Stimulated activated CD8-positive, alpha-beta memory T cell treated with anti-CD3 and anti-CD28 coated beads, Interleukin-15, amount 100 ng/mL, for 48 hours (primary cell): ENCODE results near the gene UBAP1L.
"Not testable (repeated sequence)": the region's sequence is repeated elsewhere in the genome, so short reads cannot be mapped to it uniquely, and the experiment has no call there.

ENCODE experiments used
- DNase-seq, 2 donors: peaks; one replicate each; pipeline ENCODE4 v3.0.0-alpha.2; 2020; ENCODE audit warnings: low read depth in 2 of 2

The UBAP1L gene

DNA sequence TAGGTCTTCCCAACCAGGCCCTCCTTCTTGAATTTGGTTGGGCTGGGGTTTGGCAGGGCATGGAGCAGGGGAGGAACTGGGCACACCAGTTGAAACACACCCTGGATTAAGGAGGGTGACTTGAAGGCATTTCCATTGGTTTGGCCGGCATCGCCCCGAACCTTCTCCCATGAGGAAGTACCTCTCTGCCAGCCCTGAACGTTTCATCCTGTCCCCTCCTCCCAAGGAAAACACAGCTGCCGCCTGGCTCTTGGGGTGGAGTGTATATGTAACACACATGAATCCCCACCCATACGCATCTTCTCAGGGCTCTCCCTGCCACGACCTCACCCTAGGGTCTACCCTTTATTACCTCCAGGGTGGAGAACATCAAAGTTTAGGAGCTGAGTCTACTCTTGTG is 14.6 kb downstream of the UBAP1L start:
- no peak for DNase-seq

DNA sequence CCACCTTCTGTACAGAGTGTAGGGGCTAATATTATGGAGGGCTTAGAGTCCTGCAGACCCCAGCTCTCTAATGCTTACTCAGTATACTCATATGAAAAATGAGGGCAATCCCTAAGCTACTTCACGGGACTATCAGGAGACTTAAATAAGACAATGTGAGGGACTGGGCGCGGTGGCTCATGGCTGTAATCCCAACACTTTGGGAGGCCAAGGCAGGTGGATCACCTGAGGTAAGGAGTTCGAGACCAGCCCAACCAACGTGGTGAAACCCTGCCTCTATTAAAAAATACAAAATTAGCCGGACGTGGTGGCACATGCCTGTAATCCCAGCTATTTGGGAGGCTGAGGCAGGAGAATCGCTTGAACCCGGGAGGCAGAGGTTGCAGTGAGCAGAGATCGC is 15.2 kb downstream of the UBAP1L start:
- DNase-seq = not testable (repeated sequence)

DNA sequence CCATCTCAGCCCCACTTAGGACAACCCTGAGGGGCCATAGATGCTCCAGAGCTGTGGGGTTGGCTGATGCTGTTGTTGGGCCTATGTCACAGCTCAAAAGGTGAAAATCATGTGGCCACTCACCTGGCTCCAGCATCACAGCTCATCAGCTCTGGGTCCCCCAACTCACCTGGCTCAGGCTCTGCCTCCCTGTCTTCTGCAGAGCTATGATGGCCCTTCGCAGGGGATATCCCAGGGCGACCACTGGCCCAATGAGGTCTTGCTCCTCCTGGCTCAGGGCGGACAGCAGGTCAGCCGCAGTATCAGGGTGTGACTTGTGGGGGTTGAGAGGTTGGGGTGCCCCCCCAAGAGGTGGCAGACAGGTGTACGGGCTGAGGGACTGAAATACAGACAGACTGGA is 15.7 kb downstream of the UBAP1L start:
- no peak for DNase-seq

DNA sequence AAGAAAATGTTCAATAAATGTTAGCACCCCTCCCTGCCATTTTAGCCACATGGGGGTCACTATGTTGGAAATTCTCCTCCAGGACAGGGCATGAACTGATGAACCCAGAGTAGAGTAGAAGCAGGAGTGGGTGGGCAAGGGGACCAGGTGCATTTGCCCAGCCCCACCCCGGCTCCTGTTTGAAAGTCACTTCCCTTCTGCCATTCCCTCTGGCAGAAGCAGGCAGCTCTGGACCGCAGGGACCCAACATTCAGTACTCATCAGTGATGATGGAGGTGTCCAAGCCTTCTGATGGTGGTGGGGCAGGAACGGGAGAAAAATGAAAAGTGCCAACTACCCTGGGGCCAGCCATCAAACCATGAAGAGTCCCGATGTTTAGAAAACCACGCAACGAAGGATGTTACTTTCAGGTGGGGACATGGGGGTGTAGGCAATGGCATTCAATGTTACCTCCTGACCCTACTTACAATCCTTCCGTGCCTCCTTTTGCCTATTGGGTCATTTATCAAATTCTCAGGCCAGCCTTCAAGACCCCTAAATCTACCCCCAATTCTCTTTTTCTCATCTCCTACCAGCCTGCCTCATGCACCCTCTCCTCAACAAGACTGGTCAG is 17.2 kb downstream of the UBAP1L start:
- DNase-seq = no peak

DNA sequence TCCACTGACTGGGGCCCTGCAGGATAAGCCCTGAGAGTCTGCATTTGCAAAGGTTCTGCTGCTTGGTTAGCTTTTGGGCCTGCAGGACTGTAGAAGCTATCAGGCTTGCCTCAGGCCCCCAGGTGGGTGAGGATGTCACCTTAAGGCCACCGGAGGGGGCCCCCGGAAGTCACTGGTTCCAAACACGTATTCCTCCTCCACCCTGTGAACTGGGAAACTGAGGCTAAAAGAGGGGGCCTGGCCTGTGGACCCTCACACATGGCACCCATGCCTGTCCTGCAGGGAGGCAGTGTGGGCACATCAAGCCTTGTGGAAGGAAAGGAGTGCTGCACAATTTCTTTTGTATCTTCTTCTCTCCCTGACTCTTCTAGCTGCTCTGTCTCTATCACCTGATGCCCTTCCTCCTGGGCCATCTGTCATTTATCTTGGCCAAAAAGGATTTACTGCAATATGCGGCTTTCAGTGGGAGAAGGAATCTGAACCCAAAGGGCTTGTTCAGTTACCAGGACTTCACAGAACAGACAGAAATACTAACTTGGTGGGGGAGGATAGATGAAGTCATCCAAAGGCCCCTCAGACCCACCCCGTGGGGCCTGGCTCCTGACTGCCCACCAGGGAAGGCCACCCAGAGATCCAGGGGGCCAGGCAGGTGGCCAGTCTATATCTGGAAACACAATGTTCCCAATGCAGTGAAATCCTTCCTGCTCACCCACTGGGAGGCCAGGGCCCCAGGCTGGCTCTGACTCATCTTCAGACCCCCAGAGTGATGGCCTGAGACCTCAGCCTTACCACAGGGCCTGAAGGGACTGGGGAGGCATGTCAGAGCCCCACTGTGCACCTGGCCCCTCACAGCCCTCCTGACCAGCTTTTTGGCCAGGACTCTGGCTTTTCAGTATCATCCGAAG is 18.3 kb downstream of the UBAP1L start:
- DNase-seq = no peak

DNA sequence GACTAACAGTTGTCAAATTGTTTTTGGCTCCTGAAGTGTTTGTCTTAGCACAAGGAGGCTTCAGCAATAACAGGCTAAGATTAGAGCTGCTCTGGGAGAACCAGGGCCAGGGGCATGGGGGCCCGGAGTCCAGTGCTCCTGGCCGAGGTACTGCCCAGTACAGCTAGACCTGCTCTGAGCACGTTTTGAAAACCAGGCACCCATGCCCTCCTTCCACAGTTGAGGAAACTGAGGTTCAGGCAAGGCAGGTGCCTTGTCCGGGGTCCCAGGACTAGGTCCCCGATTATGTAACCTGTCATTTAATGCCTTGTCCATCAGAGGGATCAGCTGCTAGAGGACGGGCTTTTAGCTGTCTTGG is 19.3 kb downstream of the UBAP1L start:
- DNase-seq = no peak

DNA sequence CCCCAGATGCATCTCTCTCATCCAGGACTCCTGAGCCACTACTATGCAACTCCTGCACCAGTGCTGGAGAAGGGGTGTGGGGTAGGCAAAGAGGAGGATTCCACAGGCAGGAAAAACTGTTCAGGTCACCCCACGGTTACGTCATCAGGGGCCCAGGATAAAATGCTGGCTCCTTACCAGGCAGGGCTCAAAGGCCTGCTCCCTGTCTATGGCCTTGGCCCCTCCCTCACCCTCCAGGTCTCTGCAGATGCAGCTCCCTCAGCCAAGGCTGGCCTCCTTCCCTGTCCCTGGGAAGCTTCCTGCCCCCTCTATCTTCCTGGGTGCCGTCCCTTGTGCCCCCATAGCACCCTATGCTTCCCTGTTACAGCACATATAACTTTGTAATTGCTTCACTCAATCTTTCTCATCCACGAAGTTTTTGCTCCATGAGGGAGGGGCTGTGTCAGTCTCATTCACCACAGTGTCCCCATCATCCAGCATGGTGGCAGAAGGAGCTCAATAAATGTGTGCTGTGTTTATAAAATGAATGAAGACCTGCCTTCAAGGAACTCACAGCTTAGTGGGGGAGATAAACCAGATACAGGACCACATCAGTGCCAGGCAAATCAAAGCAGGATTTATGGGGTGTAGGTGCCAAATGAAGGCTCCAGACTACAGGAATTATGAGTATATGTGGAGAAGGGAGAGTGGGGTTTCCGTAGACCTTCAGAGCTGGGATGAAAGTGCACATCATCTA is 19.8 kb downstream of the UBAP1L start:
- no peak for DNase-seq

DNA sequence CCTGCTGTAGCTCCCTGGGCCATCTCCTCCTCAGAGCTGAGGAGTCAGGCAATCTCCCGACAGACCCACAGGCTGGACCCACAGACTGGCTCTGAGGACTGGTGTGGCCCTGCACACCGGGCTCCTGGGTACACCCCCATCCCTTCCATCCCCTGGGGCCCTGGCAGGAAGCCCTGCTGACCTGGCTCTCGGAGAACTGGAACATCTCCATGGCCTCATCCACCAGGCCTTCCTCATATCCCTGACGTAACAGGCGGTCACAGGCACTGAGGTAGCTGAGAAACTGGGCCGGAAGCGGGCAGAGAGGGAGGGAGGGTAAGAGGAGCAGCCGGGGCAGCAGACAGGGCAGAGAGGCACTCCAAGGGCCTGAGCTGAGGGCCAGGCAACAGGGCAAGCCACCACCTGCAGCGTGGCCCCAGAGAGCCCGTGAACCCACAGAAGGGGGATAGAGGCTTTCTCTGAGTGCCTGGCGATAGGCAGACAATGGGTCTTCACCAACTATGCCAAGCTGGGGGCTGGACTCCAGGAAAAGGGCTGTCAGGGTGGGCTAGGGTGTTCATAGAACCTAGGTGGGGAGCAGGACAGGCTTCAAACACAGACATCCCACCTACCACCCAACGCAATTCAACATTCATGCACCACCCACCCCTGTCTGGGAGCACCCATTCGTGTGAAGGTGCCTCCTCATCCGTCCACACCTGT is 20.6 kb downstream of the UBAP1L start:
- DNase-seq = no peak

DNA sequence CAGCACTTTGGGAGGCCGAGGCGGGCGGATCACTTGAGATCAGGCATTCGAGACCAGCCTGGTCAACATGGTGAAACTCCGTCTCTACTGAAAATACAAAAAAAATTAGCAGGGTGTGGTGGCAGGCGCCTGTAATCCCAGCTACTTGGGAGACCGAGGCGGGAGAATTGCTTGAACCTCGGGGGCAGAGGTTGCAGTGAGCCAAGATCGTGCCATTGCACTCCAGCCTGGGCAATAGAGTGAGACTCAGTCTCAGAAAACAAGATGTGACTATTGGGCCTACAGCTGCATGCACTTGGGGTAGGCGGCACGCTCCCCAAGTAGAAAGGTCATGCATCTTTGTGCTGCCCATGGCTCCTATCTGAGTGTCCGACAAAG is 21.2 kb downstream of the UBAP1L start:
- not testable (repeated sequence) for DNase-seq

DNA sequence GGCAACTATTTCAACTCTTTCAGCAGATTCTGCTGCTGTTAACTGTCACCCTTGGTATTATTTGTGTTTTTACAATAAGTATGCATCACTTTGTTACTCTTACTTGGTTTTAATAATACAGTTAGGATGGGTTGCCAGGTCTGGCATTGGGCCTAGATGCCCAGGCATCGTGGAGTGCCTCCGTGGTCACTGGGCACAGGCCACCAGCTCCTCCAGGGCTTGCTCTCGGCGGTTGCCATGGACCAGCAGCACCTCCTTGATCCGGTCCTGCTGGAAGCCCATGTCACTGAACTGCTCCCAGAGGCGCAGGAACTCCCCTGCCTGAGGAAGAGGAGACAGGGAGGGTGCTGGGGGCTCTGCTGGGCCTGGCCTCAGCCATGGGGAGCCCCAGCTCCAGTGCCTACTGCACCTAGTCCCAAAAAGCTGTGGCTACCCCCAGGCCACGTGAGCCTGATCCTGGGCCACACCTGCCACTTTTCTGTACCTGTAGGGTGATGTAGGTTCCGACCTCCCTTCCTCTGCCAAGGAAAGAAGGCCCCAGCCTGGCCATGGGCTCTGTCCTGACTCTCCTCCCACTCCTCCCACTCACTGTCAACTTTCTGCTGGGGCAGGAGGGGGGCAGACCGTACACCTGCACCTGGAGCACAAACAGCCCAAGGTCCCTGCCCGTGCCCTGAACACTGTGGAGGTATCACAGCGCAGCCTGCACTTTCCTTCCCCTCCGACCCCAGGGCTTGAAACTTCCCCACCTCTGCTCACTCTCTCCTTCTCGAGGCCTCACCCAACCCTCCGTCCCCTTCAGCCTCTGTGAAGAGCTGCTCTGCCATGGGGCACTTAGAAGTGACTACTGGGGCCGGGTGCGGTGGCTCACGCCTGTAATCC is 21.8 kb downstream of the UBAP1L start:
- no peak for DNase-seq

DNA sequence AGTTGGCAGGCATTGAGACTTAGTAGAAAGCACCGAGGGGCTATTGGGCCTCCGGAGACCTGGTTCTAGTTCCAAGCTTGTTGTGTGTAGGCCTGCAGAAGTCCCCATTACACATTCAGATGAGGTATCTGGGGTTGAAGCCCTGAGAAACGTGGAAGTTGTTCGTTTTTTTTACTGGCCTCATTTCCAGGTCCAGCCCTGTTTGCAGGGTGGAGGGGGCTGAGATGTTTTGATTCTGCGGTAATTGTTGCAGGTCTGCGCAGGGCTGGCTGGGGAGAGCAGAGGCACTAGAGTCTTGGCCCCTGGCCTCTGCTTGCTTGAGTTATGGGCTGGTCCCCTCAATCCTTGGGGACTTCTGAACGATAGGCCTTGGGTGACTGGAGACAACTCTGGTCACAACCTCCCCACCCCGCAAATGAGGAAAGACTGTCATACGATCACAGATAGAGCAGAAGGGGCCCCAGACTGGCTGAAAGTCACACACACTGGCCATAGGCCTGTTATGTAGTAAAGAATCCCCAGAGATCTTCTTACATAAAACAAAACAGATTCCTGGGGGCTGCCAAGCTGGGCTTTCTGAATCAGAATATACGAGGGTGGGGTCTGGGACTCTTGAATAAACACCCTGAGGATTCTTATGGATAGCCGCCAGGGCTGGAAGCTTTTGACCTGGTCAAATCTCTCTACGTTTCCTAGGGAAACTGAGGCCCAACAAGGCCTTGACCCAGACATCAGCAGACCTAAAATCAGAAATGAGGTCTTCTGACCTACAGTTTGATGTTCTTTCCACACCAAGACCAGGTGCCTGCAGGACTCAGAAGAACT is 22.8 kb downstream of the UBAP1L start:
- no peak for DNase-seq

DNA sequence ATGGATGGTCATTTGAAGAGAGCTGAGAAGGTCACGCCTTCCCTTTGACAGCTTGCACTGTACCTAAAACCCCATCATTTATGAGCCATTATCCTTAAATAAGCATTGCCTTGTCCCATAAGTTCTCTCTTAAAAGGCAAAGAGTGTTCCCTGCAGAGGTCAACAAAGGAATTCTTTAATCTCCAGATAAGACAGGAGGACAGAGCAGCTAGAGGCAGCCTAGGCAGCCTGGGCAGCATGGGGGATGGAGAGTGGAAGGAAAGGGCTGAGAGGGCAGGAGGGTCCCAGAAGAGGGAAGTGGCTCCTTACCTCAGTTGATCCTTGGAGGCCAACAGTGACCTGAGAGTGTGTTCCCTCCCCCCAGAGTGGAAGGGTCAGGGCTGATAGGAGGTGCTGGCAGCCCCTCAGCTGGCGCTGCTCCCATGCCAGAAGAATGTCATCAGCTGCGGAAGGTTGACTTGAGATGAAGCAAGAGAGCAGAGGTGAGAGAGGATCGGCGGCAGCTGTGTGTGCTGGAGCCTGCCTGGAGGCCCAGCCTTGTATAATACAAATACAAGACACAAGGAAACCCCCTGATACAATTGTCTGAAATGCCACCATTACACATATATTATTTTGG is 25.7 kb downstream of the UBAP1L start:
- no peak for DNase-seq

DNA sequence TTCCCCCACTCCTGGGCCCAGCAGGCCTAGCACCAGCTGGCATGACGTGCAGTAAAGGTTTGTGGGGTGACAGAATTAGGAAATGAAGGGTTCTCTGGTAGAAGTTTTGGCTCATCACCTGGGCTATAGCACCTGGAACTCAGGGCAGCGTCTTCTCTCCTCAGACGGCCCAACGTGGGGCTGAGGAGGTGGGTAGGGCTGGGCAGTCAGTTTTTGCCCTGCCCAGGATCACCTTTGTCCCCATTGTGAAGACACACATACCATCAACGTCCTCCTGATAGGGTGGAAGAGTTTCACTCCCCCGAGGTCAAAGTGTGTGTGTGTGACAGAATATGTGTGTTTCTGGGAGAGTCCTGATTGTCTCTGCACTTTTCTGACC is 26.4 kb downstream of the UBAP1L start:
- no peak for DNase-seq

DNA sequence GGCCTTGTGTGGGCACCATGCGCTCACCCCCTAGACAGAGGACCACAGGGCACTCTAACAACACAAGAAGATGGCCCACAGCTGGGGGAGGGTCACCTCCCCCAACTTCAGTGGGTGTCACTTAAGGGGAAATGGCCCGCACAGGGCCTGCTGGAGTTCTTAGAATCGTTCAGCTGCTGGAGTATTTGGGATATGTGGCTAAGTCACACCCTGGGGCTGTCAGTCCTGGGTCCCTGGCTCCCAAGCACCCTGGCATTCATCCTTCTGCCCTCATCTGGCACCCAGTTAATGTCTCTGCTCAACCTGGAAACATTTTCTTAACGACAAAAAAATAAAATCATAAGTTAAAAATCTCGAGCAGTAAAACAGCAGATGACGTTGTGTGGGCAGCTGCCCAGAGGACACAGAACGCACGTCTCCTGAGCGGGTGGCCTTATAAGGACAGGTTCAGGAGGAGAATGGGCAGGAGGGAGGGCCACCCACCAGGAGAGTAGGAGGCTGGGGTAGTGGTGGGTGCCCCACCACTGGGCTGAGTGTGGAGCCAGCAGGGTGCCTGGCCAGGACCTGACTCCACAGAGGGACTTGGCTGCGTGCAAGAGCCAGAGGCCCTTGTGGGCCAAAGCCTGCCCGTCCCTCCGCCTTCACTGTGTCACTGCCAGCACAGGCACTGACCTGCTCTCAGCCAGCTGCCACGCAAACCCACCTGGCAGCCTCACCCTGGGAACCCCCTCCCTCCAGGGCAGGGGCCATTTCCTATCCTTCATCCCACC is 26.9 kb downstream of the UBAP1L start:
- no peak for DNase-seq

DNA sequence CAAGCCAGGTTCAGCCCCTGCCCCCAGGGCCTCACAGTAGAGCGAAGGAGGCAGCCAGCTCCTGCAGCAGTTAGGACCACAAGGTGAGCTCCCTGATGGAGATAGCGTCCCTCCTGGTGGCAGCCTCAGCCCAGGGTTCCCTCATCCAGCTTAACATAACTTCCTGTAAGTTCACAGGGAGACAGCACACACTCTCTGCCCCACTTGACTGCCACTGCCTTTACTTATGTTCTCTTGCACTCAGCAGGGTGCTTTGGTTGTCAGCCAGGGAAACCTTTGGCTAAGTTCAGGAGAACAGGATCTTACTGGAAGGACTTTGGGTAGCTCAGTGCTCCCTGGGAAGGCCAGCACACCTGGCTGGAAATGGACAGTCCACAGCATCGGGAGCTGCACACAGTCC is 27.6 kb downstream of the UBAP1L start:
- no peak for DNase-seq

DNA sequence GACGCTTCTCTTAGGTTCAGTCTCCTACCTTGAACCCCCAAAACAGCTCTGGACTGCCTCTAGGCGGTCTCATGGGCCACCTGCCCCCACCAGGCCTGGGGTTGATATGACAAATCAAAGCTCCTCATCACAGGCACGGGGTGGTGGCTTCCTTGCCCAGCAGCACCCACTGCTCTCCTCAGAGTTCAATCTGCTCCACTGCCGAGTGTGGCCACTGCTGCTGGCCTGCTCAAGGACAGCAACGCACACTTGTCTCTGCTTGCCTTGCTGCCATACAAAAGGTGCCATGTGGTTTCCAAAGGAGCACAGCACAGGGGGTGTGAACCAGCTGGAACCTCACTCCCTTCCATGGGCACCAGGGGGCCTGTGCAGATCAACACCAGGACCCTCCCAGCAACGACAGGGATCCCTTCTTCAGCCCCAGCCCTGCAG is 28.3 kb downstream of the UBAP1L start:
- no peak for DNase-seq

DNA sequence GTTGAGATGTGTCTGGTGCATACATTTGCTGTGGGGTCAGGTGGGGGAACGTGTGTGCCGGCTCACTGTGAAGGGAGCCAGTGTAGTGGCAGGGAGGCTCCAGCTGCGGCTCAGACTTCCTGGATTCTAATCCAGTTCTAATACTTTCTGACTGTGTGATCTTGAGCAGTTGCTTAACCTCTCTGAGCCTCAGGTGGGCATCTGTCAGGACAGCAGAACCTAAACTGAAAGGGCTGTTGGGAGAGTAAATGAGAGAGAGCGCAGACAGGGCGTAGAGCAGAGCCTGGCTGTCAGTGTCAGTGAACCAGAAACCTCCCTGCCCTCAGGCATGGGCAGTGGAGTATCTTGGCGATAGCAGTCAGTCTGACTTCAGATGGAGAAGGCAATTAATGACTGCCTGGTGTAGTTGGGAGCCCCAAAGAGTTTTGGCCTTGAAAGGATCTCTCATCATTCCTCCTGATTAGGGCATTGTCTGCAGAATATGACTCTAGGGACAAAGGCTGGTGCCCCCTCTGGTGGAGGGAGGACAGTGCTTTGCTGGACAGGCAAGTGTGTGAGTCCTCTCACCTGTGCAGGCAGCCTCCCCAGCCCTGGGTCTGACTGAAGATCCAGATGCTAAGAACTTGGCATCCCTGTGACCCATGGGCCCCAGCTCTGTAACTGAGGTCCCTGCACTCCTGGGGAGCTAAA is 28.9 kb downstream of the UBAP1L start:
- DNase-seq = no peak

DNA sequence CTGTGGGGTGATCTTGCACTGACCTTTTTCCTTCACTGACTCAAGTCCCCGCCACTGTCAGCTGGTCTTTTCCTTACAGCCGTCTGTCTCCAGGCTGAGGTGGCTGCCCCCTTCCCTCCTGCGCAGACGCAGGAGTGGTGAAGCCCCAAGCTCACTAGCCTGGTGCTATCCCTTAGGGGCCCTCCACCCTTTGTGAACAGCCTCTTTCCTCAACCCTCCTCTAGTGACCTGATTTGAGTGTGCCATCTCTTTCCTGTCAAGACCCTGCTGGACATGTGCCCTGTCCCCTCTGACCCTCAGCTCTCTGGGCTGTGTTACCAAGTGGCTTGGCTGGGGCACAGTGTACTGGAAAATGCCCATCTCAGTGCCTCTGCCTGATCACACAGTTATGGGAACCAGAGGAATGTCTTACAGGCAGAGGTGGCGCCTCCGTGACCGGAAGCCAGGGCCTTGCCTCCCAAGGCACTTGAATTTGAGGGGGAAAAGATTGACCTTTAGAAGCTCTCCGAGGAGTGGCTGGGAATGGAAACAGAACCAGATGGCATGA is 29.7 kb downstream of the UBAP1L start:
- no peak for DNase-seq
